BJ (cell line): Measurements from ENCODE around the gene OR2AK2. TPM values are rescaled to one million over a fixed set of nuclear protein-coding genes. Genes with fewer than 3 reads are reported as not detected.

Experiments used
- CTCF ChIA-PET: fragments of 350-600 bp; formaldehyde crosslinking; extraction: SDS; loops from one replicate; lab custom pipeline; 2021; ENCODE audit warnings: antibody characterized with exemption, inconsistent platforms; lab: Yijun Ruan, JAX
- POLR2A ChIA-PET: fragments of 300-600 bp; sonication (Branson Sonifier 250); formaldehyde crosslinking; extraction: SDS; loops from one replicate; lab custom pipeline; 2021; ENCODE audit warnings: antibody characterized with exemption; lab: Charles Lee
- DNase-seq: peaks from one replicate; pipeline ENCODE4 v3.0.0-alpha.2; 2011; ENCODE audit warnings: low read depth
- H3K27me3 ChIP-seq: 2 replicates; pipeline ENCODE4 v1.6.0; 2011; ENCODE audit warnings: low read length; ENCODE audit not compliant: control insufficient read depth, insufficient read depth
- H3K36me3 ChIP-seq: 2 replicates; pipeline ENCODE4 v1.5.1; 2011; ENCODE audit warnings: low read length; ENCODE audit not compliant: control insufficient read depth, insufficient read depth
- H3K4me3 ChIP-seq: 2 replicates; pipeline ENCODE4 v1.5.1; 2011; ENCODE audit warnings: low read depth, mild to moderate bottlenecking, control low read depth, low read length
- CTCF ChIP-seq: IDR thresholded peaks from 2 replicates; pipeline ENCODE4 v1.5.1; 2011; ENCODE audit warnings: low read depth, mild to moderate bottlenecking, control low read depth, inconsistent platforms, low read length, moderate library complexity; ENCODE audit not compliant: insufficient read depth
- polyA minus RNA-seq: library from RNA; depleted of rRNA, polyadenylated mRNA; stranded (reverse); fragments of >200 nt; gene quantifications from 2 replicates; pipeline ENCODE4 v1.2.3, GENCODE V29; 2011; rRNA and poly(A)+ RNA removed
- polyA plus RNA-seq: library from polyadenylated mRNA; depleted of rRNA; stranded (reverse); fragments of >200 nt; gene quantifications from 2 replicates; pipeline ENCODE4 v1.2.3, GENCODE V29; 2011; rRNA removed

The OR2AK2 gene
- polyA plus RNA-seq (not detected in 2 replicates), polyA minus RNA-seq (not detected in 2 replicates)

GRCh38 chr1:247964933-247965332 lies at the start of gene OR2AK2:
OR2AK2 (plus strand) TSS chr1:247965233; CDS start chr1:247965377, 144 bp downstream.
- H3K4me3 ChIP-seq, result no peak within 1 kb of the TSS
- POLR2A ChIA-PET, result no interaction called here
- no peak for TF ChIP-seq CTCF
- H3K36me3 ChIP-seq, result no peaks in the 10 kb centered on the region
- no peak for DNase-seq
- CTCF ChIA-PET, result no interaction called here
- H3K27me3 ChIP-seq, result no peaks in the 10 kb centered on the region

- CTCF ChIA-PET, result no interaction called here
- DNase-seq, result no peak
- H3K36me3 ChIP-seq, result no peaks in the 10 kb centered on the region
- no peak for TF ChIP-seq CTCF
- no peak within 1 kb of the TSS for H3K4me3 ChIP-seq
- POLR2A ChIA-PET, result no interaction called here
- no peaks in the 10 kb centered on the region for H3K27me3 ChIP-seq
Observed at GRCh38 chr1:247919952-247920351, 45.1 kb upstream of the OR2AK2 start, which contains the start of gene OR2T8. OR2T8 (plus strand) TSS chr1:247920252; CDS start chr1:247921018, 766 bp downstream.

- no peak overlapping the region for H3K4me3 ChIP-seq
- CTCF ChIA-PET, result interaction anchor here (1.1 kb wide), 1 partner anchor 8 kb away, joined by 3 read pairs; no protein-coding TSS in a partner anchor
- no peaks in the 10 kb centered on the region for H3K36me3 ChIP-seq
- no peaks in the 10 kb centered on the region for H3K27me3 ChIP-seq
- no peak for DNase-seq
- TF ChIP-seq CTCF, result no peak
- POLR2A ChIA-PET, result no interaction called here
Observed at GRCh38 chr1:247923941-247924340, 41.1 kb upstream of the OR2AK2 start.

GRCh38 chr1:247924868-247925267 lies 40.2 kb upstream of the OR2AK2 start, which contains the start of gene OR2AJ1:
OR2AJ1 (plus strand) TSS chr1:247924889; CDS start chr1:247933769, 8,880 bp downstream.
- no peak for DNase-seq
- ChIA-PET POLR2A (no interaction called here), CTCF (interaction anchor here (1.1 kb wide), 1 partner anchor 9 kb away, joined by 3 read pairs; no protein-coding TSS in a partner anchor)
- no peak within 1 kb of the TSS for H3K4me3 ChIP-seq
- H3K27me3 ChIP-seq, result no peaks in the 10 kb centered on the region
- no peak for TF ChIP-seq CTCF
- no peaks in the 10 kb centered on the region for H3K36me3 ChIP-seq

GRCh38 chr1:247933989-247934388 lies 31.0 kb upstream of the OR2AK2 start:
- TF ChIP-seq CTCF, result no peak
- no peak for DNase-seq
- ChIA-PET POLR2A (no interaction called here), CTCF (no interaction called here)
- no peaks in the 10 kb centered on the region for H3K36me3 ChIP-seq
- no peak overlapping the region for H3K4me3 ChIP-seq
- H3K27me3 ChIP-seq, result no peaks in the 10 kb centered on the region
